Loucy (cell line): Measurements from ENCODE around the gene ITGB1.
"Not testable (repeated sequence)": the region's sequence is repeated elsewhere in the genome, so short reads cannot be mapped to it uniquely, and the experiment has no call there.

Source experiments
- H2AFZ ChIP-seq: fragments of 200-600 bp; sonication (generic); 2 replicates; pipeline ENCODE4 v1.6.0; 2016; ENCODE audit warnings: antibody characterized with exemption, mild to moderate bottlenecking, low read length, moderate library complexity
- H3F3A ChIP-seq: fragments of 200-600 bp; 2 replicates; pipeline ENCODE4 v1.6.0; 2016; ENCODE audit warnings: antibody characterized with exemption, low read depth, mild to moderate bottlenecking
- H3K27me3 ChIP-seq: fragments of 200-600 bp; sonication (generic); 2 replicates; pipeline ENCODE4 v1.6.1; 2014; ENCODE audit warnings: low read length, mild to moderate bottlenecking; ENCODE audit not compliant: insufficient read depth, poor library complexity, severe bottlenecking
- H3K36me3 ChIP-seq: fragments of 200-600 bp; sonication (generic); 2 replicates; pipeline ENCODE4 v1.6.1; 2016; ENCODE audit warnings: low read length; ENCODE audit not compliant: insufficient read depth
- H3K4me1 ChIP-seq: fragments of 200-600 bp; sonication (generic); 2 replicates; pipeline ENCODE4 v1.5.1; 2014; ENCODE audit warnings: low read length, mild to moderate bottlenecking; ENCODE audit not compliant: insufficient read depth, poor library complexity, severe bottlenecking
- H3K4me2 ChIP-seq: fragments of 200-600 bp; sonication (generic); 2 replicates; pipeline ENCODE4 v1.6.0; 2014; ENCODE audit warnings: antibody characterized with exemption, low read length, low read depth, mild to moderate bottlenecking; ENCODE audit not compliant: poor library complexity, severe bottlenecking
- H3K4me3 ChIP-seq: fragments of 200-600 bp; sonication (generic); 2 replicates; pipeline ENCODE4 v1.5.1; 2014; ENCODE audit warnings: low read length, mild to moderate bottlenecking, mixed read lengths; ENCODE audit not compliant: poor library complexity, severe bottlenecking
- H3K79me2 ChIP-seq: fragments of 200-600 bp; sonication (generic); 2 replicates; pipeline ENCODE4 v1.6.1; 2014; ENCODE audit warnings: low read length; ENCODE audit not compliant: insufficient read depth
- H3K9ac ChIP-seq: fragments of 200-600 bp; sonication (generic); 2 replicates; pipeline ENCODE4 v1.6.0; 2014; ENCODE audit warnings: mild to moderate bottlenecking, low read depth, low read length, moderate library complexity; ENCODE audit not compliant: poor library complexity, severe bottlenecking
- H3K9me2 ChIP-seq: fragments of 200-600 bp; sonication (generic); replicated peaks from 2 replicates; pipeline ENCODE4 v1.6.1; 2016; ENCODE audit warnings: low read depth, low read length, mixed read lengths
- H3K9me3 ChIP-seq: fragments of 200-600 bp; sonication (generic); 2 replicates; pipeline ENCODE4 v1.6.1; 2014; ENCODE audit warnings: mild to moderate bottlenecking, antibody characterized with exemption, low read length, low read depth; ENCODE audit not compliant: insufficient read depth
- H4K20me1 ChIP-seq: fragments of 200-600 bp; sonication (generic); 2 replicates; pipeline ENCODE4 v1.6.0; 2014; ENCODE audit warnings: antibody characterized with exemption, low read length, mild to moderate bottlenecking; ENCODE audit not compliant: insufficient read depth, poor library complexity, severe bottlenecking
- EZH2phosphoT487 ChIP-seq: fragments of 200-600 bp; IDR thresholded peaks from 2 replicates; pipeline ENCODE4 v1.6.1; 2018; ENCODE audit warnings: antibody characterized with exemption, mild to moderate bottlenecking, moderate library complexity, borderline replicate concordance
- TF ChIP-seq, protein P1 (sequence below): fragments of 200-600 bp; sonication (generic); conservative IDR thresholded peaks from 2 replicates; pipeline ENCODE4 v1.5.1; 2014; ENCODE audit warnings: mild to moderate bottlenecking, antibody characterized with exemption, low read length

The ITGB1 gene

DNA sequence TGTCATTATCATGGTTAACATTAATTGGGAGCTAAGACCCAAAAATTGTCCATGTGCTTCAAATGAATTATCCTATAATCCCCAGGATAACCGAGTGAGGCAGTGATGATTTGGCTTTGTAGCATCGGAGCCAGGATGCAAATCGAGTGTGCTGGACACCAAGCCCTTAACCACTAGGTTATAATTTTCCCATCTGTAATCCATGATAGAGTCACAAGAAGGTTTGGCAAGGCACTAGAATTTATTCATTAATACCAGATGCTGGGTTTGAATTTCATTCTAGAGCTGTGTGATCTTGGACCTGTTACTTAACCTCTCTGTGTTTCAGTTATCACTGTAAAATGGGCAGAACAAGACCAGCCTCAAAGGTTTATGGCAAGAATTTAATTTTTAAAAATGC is 21.0 kb upstream of the ITGB1 start:
- Histone ChIP-seq H3K27me3 (no peaks in the 10 kb centered on the region), H3K4me1 (peaks cover 55% of the 10 kb centered on the region), H3K4me2 (no peak overlapping the region), H3K9me3 (no peaks in the 10 kb centered on the region), H3K9ac (no peak overlapping the region), H3K79me2 (no peaks in the 10 kb centered on the region), H3K4me3 (no peak overlapping the region), H3K36me3 (no peaks in the 10 kb centered on the region), H2AFZ (no peak overlapping the region), H3F3A (peaks cover 21% of the 10 kb centered on the region; the same call in 1 of the 2 replicates), H4K20me1 (no peaks in the 10 kb centered on the region), H3K9me2 (no peaks in the 10 kb centered on the region)
- TF ChIP-seq, protein P1, sequence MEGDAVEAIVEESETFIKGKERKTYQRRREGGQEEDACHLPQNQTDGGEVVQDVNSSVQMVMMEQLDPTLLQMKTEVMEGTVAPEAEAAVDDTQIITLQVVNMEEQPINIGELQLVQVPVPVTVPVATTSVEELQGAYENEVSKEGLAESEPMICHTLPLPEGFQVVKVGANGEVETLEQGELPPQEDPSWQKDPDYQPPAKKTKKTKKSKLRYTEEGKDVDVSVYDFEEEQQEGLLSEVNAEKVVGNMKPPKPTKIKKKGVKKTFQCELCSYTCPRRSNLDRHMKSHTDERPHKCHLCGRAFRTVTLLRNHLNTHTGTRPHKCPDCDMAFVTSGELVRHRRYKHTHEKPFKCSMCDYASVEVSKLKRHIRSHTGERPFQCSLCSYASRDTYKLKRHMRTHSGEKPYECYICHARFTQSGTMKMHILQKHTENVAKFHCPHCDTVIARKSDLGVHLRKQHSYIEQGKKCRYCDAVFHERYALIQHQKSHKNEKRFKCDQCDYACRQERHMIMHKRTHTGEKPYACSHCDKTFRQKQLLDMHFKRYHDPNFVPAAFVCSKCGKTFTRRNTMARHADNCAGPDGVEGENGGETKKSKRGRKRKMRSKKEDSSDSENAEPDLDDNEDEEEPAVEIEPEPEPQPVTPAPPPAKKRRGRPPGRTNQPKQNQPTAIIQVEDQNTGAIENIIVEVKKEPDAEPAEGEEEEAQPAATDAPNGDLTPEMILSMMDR = no peak
- TF ChIP-seq EZH2phosphoT487 = no peak

DNA sequence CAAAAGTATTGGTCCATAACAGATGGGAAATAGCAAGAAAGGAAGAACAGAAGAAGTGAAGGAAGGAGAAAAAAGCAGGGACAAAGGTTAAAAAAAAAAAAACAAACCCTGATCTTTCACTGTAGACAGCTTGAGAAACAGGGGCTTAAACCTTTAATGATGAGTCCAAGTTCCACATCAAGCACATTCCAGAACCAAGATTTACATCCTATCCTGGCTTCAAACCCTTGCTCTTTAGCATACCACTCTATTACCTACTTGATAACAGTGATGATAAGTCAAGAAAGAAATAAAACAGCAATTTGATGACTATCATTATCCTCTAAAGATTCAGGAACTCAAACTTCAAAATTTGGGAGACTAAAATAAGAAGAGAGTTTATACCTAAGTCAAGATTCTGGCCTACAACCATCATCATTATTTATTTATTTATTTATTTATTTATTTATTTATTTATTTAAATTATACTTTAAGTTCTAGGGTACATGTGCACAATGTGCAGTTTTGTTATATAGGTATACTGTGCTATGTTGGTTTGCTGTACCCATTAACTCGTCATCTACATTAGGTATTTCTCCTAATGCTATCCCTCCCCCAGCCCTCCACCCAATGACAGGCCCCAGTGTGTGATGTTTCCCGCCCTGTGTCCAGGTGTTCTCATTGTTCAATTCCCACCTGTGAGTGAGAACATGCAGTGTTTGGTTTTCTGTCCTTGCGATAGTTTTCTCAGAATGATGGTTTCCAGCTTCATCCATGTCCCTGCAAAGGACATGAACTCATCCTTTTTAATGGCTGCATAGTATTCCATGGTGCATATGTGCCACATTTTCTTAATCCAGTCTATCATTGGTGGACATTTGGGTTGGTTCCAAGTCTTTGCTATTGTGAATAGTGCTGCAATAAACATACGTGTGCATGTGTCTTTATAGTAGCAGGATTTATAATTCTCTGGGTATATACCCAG is 20.1 kb upstream of the ITGB1 start:
- not testable (repeated sequence) for H3K9me3 ChIP-seq, H2AFZ ChIP-seq, H3K4me3 ChIP-seq, H3K27me3 ChIP-seq, H3K4me2 ChIP-seq, H3K9ac ChIP-seq, H3K36me3 ChIP-seq, H4K20me1 ChIP-seq, H3K9me2 ChIP-seq, H3K79me2 ChIP-seq
- Histone ChIP-seq H3K4me1 (peaks cover 52% of the 10 kb centered on the region), H3F3A (peaks cover 23% of the 10 kb centered on the region)

DNA sequence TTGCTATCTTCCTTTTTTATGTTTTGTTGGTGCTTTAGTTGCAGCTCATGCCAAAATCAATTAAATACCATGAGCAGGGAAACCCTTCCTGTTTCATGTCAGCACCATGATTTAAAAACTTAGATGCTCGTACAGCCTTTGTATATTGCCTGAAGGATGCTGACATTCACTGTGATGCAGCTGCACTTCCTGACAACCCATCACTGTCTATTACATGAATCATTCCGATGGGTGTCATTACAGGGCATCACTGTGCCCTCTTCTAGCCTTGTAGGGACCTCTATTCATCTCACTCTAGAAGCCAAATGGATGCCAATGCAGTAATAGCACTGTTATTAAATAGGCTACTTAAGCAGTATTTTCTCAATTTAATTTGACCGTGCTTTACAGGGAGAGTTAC is 18.3 kb upstream of the ITGB1 start:
- Histone ChIP-seq H3K79me2 (no peaks in the 10 kb centered on the region), H3K4me1 (peaks cover 54% of the 10 kb centered on the region), H3K27me3 (no peaks in the 10 kb centered on the region), H2AFZ (no peak overlapping the region), H3K9me2 (no peaks in the 10 kb centered on the region), H3K4me2 (no peak overlapping the region), H3K4me3 (no peak overlapping the region), H4K20me1 (no peaks in the 10 kb centered on the region), H3K9ac (no peak overlapping the region), H3K36me3 (no peaks in the 10 kb centered on the region), H3F3A (peaks cover 28% of the 10 kb centered on the region), H3K9me3 (no peaks in the 10 kb centered on the region)
- no peak for TF ChIP-seq EZH2phosphoT487

DNA sequence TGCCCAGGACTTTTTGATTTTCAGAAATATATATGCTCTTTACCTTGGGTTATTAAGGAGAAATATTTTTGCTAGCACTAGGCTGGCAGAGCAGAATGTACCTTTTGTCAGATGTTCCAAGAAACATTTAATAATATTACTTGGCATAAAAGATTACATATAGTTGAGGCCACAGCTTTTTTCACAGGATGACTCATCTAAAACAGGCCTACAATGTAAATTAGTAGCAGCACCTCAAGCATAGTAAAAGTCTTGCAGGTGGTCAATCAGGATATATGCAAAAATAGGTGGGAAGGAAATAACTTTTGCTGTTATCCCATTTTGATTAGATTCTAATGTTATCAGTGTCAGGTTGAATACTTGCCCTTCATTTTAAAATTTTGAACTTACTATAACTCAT is 14.9 kb upstream of the ITGB1 start:
- Histone ChIP-seq H3K4me3 (peak overlapping the region; percentile 46), H3K9ac (peak overlapping the region; percentile 68), H3K27me3 (no peaks in the 10 kb centered on the region), H3K4me2 (peak overlapping the region; percentile 65), H3F3A (peaks cover 20% of the 10 kb centered on the region), H3K4me1 (peaks cover 37% of the 10 kb centered on the region), H3K9me2 (no peaks in the 10 kb centered on the region), H4K20me1 (no peaks in the 10 kb centered on the region), H3K9me3 (no peaks in the 10 kb centered on the region), H2AFZ (peak overlapping the region; percentile 37; the same call in 1 of the 2 replicates), H3K79me2 (no peaks in the 10 kb centered on the region), H3K36me3 (no peaks in the 10 kb centered on the region)
- TF ChIP-seq, protein P1 = no peak
- no peak for TF ChIP-seq EZH2phosphoT487
